Tibial nerve (tissue), 4 donors: ENCODE data around the gene TRHDE.

Experiments
- CTCF ChIP-seq, 5 experiments: fragments of 200-600 bp in 3 of 5; fragments of 450-650 bp in 2 of 5; sonication (generic) in 3 of 5; IDR thresholded peaks; one replicate each; pipeline ENCODE4 v1.5.1; 2016 to 2019; ENCODE audit warnings: antibody characterized with exemption in 5 of 5, mild to moderate bottlenecking in 3 of 5, moderate library complexity in 2 of 5
- EP300 ChIP-seq, 2 donors: sonication (generic); formaldehyde crosslinking; IDR thresholded peaks; one replicate each; pipeline ENCODE4 v1.6.1; 2017; ENCODE audit warnings: antibody characterized with exemption in 2 of 2, mild to moderate bottlenecking in 1 of 2
- POLR2A ChIP-seq, 2 donors: fragments of 450-650 bp; IDR thresholded peaks; one replicate each; pipeline ENCODE4 v1.6.1; 2017; ENCODE audit warnings: antibody characterized with exemption in 2 of 2, mild to moderate bottlenecking in 2 of 2, moderate library complexity in 2 of 2

DNA sequence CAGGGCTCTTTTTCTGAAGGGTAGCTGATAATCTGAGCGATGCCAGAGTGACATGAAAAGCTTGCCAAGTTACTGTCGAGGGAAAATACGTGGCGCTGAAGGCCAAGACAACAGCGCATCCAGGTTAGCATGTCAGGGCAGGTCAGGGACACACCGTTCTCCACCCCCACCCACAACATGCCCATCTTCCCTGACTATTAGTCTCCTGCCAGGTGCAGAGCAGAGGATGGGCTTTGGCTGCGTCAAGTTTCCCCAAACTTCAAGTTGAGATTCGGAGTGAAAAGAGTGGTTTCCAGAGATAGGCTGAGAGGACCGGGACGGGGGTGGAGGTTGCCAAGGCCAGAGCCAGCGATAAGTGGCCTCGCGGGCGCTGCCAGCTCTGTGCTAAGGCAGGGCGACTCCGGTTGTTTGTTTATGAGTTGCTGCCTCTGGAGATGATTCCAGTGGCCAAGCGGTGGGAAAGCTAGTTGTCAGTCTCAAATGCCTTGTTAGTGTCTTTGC is 1.7 kb downstream of the TRHDE start:
- no peak for TF ChIP-seq CTCF (IDR thresholded peaks at IDR 0.05)
- TF ChIP-seq EP300 (IDR thresholded peaks at IDR 0.05), result no peak
- TF ChIP-seq POLR2A (IDR thresholded peaks at IDR 0.05), result no peak
